HG03442 (cell line): ENCODE data around the gene HLA-DQB1.
"Not testable (repeated sequence)": the region's sequence is repeated elsewhere in the genome, so short reads cannot be mapped to it uniquely, and the experiment has no call there.

Experiments used
- ATAC-seq: cut with Tn5 transposase; IDR thresholded peaks from one replicate; pipeline ENCODE4 v1.9.1; 2021; ENCODE audit warnings: mild to moderate bottlenecking, moderate library complexity; ENCODE audit not compliant: unreplicated experiment

The HLA-DQB1 gene

DNA sequence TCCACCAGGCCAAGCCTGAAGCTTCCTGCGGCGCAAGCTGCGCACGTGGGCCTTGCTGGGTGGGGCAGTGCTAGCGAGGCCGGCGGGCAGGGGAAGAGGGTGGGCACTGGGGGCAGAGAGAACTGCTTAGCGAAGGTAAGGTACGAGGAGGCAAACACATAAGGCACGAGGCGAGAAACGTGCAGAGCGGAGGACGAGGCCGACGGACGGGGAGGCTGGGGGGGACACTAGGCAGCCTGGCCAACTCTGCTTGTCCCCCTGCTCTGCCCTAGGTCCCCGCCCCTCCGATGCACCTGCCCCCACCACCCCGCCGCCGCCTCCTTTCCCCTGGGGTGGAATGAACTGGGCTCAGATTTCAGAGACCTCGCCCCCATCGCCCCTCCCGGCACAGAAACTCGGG lies 2.1 kb downstream of the HLA-DQB1 start:
- ATAC-seq: no peak

GRCh38 chr6:32662836-32663235 lies 3.6 kb downstream of the HLA-DQB1 start:
- ATAC-seq: no peak

- ATAC-seq: no peak
These were observed 4.4 kb downstream of the HLA-DQB1 start for GRCh38 chr6:32662099-32662498.

DNA sequence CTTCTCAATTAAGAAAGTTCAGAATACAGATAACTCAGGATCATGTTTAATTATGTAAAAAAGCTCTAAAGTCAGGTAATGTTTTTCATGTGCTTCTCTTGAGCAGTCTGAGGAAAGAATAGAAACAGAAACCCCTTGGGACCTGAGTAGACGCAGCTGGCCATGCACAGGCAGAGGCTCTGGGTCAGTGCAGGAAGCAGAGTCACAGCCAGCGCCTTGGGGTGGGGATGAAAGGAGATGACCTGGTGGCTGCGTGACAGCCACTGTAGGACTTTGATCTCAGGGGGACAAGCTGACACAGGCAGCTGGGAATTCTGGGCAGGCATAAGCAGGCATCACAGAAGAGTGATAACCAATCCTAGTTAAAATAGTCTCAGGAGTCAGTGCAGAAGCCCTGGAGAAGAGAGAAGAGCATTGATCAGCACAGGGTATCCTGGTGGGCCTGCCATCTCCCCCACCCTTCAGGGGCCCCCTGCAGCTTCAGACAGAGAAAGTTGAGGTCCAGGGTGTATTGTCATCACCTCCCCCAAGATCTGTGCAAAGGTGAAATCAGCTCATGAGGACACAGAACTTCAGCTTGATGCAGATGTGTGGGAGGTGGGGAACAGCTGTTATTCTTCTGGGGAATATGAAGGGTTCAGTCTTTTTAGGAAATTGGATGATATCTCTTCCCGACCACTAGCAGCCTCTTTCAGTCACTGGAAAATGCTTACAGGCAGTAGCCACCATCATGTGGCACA lies 6.4 kb downstream of the HLA-DQB1 start:
- no peak for ATAC-seq

DNA sequence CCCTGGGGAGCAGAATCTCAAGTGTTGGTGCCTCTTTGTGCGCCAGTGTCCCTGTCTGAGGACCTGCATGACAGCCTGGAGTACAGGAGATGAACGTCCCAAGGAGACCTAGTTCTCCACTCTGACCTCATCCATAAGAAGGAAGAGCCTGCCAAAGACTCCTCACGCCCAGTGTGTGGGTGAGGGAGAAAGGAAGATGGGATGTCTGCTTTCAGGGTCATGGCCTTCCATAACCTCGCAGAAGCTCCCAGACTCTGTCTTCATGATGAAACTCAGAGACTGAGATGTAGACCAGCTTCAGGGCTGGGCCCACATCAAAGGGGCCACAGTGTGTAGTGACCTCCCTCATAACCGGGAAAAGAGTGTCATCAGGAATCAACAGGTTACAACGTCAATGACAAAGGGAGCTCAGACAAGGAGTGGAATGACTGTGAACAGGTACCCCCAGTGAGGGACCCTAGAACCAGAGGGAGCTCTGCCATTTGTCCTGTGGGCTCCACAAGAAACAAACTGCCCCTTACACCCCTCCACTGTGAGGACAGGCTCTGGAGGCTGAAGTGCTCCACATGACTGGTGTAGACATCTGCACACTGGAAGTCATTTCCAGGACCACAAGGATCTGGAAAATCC lies 8.1 kb downstream of the HLA-DQB1 start:
- ATAC-seq: no peak

- not testable (repeated sequence) for ATAC-seq
These were observed 8.6 kb downstream of the HLA-DQB1 start for GRCh38 chr6:32657819-32658218.

DNA sequence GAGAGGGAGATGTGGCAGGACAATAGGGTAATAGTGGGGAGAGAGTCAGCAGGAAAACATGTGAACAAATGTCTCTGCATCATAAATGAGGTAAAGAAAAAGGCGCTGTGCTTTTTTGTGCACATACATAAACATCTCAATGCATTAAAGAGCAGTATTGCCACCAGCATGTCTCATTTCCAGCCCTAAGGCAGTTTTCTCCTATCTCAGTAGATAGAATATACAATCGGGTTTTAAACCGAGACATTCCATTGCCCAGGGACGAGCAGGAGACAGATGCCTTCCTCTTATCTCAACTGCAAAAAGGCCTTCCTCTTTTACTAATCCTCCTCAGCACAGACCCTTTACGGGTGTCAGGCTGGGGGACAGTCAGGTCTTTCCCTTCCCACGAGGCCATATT lies 9.1 kb downstream of the HLA-DQB1 start:
- ATAC-seq: not testable (repeated sequence)

- no peak for ATAC-seq
These were observed 11.2 kb downstream of the HLA-DQB1 start for GRCh38 chr6:32655203-32655710.

GRCh38 chr6:32645047-32645703 lies 21.3 kb downstream of the HLA-DQB1 start:
- ATAC-seq: no peak

DNA sequence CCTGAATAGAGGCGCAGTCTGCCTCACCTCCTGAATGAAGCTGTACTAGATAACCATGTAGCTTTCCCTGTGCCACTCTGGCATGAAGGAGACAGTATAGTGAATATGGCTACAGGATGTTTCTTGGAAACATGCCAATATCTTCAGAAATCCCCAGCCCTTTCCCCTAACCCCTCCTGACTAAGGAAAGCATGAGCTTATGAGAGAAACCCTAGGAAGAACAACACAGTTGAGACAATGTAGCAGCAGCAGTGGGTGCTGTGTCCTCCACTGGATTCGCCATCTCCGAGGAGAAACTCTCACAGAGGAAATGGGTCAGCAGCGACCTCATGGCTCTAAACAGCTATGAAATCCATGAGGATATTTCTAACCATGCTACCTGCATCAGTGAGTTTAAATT lies 22.6 kb downstream of the HLA-DQB1 start:
- ATAC-seq: no peak

- ATAC-seq: no peak
These were observed 23.7 kb downstream of the HLA-DQB1 start for GRCh38 chr6:32642720-32643106.

DNA sequence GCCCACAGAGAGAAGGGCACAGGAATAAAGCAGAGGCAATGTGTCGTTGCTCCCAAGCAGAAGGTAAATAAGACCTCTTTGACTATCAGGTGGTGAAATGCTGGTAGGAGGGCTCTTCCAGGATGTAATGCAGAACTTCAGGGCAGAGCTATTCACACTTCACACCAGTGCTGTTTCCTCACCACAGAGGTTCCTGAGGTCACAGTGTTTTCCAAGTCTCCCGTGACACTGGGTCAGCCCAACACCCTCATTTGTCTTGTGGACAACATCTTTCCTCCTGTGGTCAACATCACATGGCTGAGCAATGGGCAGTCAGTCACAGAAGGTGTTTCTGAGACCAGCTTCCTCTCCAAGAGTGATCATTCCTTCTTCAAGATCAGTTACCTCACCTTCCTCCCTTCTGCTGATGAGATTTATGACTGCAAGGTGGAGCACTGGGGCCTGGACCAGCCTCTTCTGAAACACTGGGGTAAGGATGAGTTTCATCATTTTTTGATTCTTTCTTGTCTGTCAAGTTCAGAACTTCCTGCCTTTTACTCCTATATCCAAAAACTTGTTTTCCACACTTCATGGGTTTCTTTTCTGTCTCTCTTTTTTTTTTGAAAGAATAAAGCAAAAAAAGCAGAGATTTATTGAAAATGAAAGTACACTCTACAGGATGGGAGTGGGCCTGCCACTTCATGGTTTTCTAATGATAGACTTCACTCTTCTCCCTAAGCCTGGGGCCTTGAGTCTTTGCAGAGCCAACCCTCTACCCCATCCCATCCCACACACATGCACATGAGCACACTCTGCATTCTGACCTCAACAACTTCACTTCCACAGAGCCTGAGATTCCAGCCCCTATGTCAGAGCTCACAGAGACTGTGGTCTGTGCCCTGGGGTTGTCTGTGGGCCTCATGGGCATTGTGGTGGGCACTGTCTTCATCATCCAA lies 24.4 kb downstream of the HLA-DQB1 start:
- ATAC-seq: not testable (repeated sequence)

- no peak for ATAC-seq
These were observed 25.3 kb downstream of the HLA-DQB1 start for GRCh38 chr6:32641122-32641521.

DNA sequence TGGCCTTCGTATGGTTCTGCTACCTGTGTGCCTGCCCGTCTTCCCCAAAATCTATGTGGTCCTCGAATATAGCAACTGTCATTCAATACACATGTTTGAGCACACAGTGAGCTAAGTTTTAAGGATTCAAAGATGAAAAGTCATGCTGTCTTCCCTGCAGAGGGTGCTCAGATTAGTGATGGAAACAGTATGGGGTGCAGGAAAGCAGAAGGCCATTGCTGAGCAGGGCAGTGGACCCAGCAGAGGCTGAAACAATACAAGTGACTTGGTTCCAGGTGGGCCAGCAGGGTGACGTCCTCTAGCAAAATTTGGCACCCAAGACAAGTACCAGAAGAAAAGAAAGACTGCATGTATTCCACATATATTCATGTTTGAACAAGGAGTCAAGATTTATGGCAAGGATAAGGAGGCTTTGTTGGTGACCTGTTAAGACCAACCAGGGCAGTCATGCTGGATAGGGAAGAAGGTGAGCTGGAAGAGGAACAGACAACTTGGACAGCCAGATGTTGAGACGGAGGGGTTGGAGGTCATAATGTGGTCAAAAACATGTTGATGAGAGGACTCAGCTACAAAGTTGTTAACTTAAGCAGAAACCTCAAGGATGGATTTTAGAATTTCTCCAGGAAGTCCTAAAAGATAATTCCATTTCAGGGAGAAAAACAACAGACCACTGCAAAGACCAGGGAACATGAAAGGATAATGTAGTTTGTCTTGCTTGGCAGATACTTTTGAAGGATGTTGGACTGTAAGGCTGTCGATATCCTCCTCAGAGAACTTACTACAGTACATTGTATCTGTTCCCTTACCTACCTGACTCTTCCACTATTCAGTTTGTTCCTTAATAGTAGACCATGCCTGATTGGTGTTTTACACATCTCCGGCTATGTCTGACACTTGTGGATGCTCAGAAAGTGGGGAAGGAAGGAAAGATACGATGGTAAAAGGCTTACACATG lies 26.7 kb downstream of the HLA-DQB1 start:
- no peak for ATAC-seq

GRCh38 chr6:32638532-32639219 lies 27.8 kb downstream of the HLA-DQB1 start:
- ATAC-seq: no peak

DNA sequence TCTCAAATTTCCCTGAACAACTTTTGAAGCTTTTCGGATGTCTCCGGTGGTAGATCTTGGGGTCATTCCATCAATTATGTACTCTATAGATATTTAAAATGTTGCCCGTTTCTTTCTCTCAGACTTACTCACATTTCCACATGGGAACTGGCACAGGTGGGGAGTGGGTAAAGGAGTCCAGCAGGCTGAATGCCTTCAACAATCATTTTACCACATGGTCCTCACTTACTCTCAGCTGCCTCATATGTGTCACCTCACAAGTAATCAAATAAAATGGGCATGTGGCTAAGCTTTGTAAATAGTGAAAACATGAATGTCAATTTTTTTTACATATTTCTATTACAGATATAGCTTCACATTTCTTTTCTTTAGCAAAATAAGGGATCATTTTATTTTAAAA lies 28.6 kb downstream of the HLA-DQB1 start:
- ATAC-seq: no peak

- ATAC-seq: peak; percentile 54
These were observed 29.1 kb downstream of the HLA-DQB1 start, which contains the start of gene HLA-DQA1 for GRCh38 chr6:32637219-32637880. Gene HLA-DQA1, plus strand, starts transcription at chr6:32637406. Its CDS starts 53 bp downstream, at chr6:32637459.

DNA sequence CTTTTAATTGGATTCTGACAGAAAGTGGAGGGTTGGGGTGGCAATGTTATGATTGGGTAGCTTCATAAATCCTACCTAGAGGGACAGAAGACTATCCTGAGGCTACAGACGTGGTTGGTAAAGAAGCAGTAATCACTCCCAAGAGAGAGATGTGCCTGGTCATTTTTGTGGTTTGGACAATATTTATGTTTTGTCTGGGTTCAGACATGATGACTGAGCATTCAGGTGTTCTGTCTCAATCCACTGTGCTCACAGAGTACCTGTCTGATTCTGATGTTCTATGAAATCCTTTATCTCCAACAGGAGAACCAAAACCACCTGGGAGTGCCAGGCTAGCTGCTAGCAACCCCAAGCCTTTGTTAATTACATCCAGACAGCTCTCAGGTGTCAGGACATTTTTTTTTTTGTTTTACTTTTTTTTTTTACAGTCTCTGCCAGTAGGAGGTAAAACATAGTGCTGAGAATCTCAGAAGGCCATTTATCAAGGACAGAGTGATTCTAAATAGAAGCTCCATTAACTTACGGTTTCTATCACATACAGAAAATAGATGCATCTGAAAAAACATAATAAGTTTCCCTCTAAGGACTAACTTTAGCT lies 30.8 kb downstream of the HLA-DQB1 start:
- no peak for ATAC-seq
